BJ (cell line): Measurements from ENCODE around the gene STH. TPM values are rescaled to one million over a fixed set of nuclear protein-coding genes. Genes with fewer than 3 reads are reported as not detected.

Experiments
- CTCF ChIA-PET: fragments of 350-600 bp; formaldehyde crosslinking; extraction: SDS; loops from one replicate; lab custom pipeline; 2021; ENCODE audit warnings: antibody characterized with exemption, inconsistent platforms; lab: Yijun Ruan, JAX
- POLR2A ChIA-PET: fragments of 300-600 bp; sonication (Branson Sonifier 250); formaldehyde crosslinking; extraction: SDS; loops from one replicate; lab custom pipeline; 2021; ENCODE audit warnings: antibody characterized with exemption; lab: Charles Lee
- DNase-seq: peaks from one replicate; pipeline ENCODE4 v3.0.0-alpha.2; 2011; ENCODE audit warnings: low read depth
- H3K27me3 ChIP-seq: 2 replicates; pipeline ENCODE4 v1.6.0; 2011; ENCODE audit warnings: low read length; ENCODE audit not compliant: control insufficient read depth, insufficient read depth
- H3K36me3 ChIP-seq: 2 replicates; pipeline ENCODE4 v1.5.1; 2011; ENCODE audit warnings: low read length; ENCODE audit not compliant: control insufficient read depth, insufficient read depth
- H3K4me3 ChIP-seq: 2 replicates; pipeline ENCODE4 v1.5.1; 2011; ENCODE audit warnings: low read depth, mild to moderate bottlenecking, control low read depth, low read length
- polyA plus RNA-seq: library from polyadenylated mRNA; depleted of rRNA; stranded (reverse); fragments of >200 nt; gene quantifications from 2 replicates; pipeline ENCODE4 v1.2.3, GENCODE V29; 2011
- TF ChIP-seq, protein P1 (sequence below): IDR thresholded peaks from 2 replicates; pipeline ENCODE4 v1.5.1; 2011; ENCODE audit warnings: low read depth, mild to moderate bottlenecking, control low read depth, inconsistent platforms, low read length, moderate library complexity; ENCODE audit not compliant: insufficient read depth

The STH gene
- polyA plus RNA-seq, 1 experiment, result not detected

DNA sequence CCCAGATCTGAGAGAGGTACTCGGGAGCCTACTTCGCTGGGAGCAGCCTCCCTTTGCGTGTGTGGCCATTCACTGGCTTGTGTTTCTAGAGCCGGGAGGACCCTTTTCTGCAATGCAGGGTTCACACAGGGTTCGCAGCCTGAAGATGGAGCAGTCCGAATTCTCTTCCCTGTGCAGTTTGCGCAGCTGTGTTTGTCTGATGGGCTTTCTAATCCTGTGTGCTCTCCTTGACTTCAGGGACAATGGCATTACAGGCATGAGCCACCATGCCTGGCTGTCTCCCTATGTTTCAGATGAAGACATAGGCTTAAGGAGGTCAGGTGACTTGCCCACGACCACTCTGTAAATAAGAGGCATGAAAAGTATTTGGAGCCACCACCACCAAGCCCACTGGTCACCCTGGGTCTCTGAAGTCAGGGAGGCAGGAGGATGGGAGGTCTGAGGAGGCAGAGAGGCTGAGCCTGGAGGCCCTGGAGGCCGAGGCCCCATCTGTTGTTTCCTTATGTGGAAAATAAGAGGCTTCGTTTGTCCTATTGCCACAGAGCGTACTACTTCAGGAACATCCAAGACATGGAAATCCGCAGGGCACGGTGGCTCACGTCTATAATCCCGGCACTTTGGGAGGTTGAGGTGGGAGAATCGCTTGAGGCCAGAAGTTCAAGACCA is 5.0 kb upstream of the STH start:
- POLR2A ChIA-PET, result no interaction called here
- TF ChIP-seq, protein P1, sequence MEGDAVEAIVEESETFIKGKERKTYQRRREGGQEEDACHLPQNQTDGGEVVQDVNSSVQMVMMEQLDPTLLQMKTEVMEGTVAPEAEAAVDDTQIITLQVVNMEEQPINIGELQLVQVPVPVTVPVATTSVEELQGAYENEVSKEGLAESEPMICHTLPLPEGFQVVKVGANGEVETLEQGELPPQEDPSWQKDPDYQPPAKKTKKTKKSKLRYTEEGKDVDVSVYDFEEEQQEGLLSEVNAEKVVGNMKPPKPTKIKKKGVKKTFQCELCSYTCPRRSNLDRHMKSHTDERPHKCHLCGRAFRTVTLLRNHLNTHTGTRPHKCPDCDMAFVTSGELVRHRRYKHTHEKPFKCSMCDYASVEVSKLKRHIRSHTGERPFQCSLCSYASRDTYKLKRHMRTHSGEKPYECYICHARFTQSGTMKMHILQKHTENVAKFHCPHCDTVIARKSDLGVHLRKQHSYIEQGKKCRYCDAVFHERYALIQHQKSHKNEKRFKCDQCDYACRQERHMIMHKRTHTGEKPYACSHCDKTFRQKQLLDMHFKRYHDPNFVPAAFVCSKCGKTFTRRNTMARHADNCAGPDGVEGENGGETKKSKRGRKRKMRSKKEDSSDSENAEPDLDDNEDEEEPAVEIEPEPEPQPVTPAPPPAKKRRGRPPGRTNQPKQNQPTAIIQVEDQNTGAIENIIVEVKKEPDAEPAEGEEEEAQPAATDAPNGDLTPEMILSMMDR, result no peak
- H3K36me3 ChIP-seq, result no peaks in the 10 kb centered on the region
- no peaks in the 10 kb centered on the region for H3K27me3 ChIP-seq
- CTCF ChIA-PET, result interaction anchor here (0.6 kb wide), 1 partner anchor 17 kb away, joined by 3 read pairs; no protein-coding TSS in a partner anchor
- H3K4me3 ChIP-seq, result no peak overlapping the region
- no peak for DNase-seq

DNA sequence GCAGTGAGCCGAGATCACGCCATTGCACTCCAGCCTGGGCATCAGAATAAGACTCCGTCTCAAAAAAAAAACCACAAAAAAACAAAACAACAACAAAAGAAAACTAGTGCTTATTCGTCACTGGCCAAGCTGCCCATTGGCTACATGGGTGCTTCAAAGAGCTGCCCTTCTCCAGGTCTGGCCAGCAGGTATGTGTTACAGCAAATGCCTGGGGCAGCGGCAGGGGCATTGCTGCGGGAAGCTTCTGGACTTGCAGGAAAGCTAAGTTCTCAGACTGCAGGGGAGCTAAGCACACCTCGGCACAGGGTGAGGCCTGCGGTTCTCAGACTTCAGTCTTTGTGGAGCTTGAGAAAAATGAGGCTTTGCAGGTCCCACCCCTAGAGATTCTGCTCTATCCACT is 4.1 kb upstream of the STH start:
- H3K27me3 ChIP-seq, result no peaks in the 10 kb centered on the region
- H3K36me3 ChIP-seq, result no peaks in the 10 kb centered on the region
- TF ChIP-seq, protein P1, result no peak
- ChIA-PET POLR2A (no interaction called here), CTCF (interaction anchor here (1.7 kb wide), 1 partner anchor 10 kb away, joined by 3 read pairs; no protein-coding TSS in a partner anchor)
- H3K4me3 ChIP-seq, result no peak overlapping the region
- DNase-seq, result no peak

DNA sequence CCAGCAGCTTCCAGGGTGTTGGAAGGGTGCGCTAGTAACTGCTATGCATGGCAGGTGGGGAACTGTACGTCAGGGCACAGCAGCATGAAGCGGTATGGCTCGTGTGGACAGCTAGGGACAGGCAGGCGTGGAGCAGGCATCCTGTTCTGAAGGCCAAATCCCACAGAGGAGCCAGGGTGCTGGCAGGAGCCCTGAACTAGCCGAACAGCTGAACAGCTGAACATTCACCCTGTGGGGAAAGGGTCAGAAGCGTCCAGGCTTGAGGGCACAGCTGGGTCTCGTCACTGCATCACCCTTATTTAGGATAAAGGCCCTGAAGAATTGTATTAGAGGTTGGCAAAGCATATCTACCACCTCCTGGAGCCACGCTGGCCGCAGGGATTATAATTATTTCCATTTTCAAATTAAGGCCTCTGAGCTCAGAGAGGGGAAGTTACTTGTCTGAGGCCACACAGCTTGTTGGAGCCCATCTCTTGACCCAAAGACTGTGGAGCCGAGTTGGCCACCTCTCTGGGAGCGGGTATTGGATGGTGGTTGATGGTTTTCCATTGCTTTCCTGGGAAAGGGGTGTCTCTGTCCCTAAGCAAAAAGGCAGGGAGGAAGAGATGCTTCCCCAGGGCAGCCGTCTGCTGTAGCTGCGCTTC is 3.3 kb upstream of the STH start:
- ChIA-PET POLR2A (no interaction called here), CTCF (interaction anchor here (1.7 kb wide), 1 partner anchor 9 kb away, joined by 3 read pairs; no protein-coding TSS in a partner anchor)
- TF ChIP-seq, protein P1, result no peak
- no peak overlapping the region for H3K4me3 ChIP-seq
- H3K27me3 ChIP-seq, result no peaks in the 10 kb centered on the region
- DNase-seq, result no peak
- no peaks in the 10 kb centered on the region for H3K36me3 ChIP-seq

DNA sequence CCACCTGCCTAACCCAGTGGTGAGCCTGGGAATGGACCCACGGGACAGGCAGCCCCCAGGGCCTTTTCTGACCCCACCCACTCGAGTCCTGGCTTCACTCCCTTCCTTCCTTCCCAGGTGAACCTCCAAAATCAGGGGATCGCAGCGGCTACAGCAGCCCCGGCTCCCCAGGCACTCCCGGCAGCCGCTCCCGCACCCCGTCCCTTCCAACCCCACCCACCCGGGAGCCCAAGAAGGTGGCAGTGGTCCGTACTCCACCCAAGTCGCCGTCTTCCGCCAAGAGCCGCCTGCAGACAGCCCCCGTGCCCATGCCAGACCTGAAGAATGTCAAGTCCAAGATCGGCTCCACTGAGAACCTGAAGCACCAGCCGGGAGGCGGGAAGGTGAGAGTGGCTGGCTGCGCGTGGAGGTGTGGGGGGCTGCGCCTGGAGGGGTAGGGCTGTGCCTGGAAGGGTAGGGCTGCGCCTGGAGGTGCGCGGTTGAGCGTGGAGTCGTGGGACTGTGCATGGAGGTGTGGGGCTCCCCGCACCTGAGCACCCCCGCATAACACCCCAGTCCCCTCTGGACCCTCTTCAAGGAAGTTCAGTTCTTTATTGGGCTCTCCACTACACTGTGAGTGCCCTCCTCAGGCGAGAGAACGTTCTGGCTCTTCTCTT is 2.6 kb upstream of the STH start:
- no peaks in the 10 kb centered on the region for H3K36me3 ChIP-seq
- no peak for DNase-seq
- POLR2A ChIA-PET, result no interaction called here
- CTCF ChIA-PET, result interaction anchor here (1.7 kb wide), 1 partner anchor 9 kb away, joined by 3 read pairs; no protein-coding TSS in a partner anchor
- TF ChIP-seq, protein P1, result no peak
- H3K27me3 ChIP-seq, result no peaks in the 10 kb centered on the region
- H3K4me3 ChIP-seq, result no peak overlapping the region

DNA sequence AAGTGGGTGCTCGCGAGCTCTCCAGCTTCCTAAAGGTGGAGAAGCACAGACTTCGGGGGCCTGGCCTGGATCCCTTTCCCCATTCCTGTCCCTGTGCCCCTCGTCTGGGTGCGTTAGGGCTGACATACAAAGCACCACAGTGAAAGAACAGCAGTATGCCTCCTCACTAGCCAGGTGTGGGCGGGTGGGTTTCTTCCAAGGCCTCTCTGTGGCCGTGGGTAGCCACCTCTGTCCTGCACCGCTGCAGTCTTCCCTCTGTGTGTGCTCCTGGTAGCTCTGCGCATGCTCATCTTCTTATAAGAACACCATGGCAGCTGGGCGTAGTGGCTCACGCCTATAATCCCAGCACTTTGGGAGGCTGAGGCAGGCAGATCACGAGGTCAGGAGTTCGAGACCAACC is 1.9 kb upstream of the STH start:
- Histone ChIP-seq H3K27me3 (no peaks in the 10 kb centered on the region), H3K4me3 (no peak overlapping the region), H3K36me3 (no peaks in the 10 kb centered on the region)
- no peak for DNase-seq
- ChIA-PET CTCF (interaction anchor here (0.7 to 1.6 kb wide), 3 partner anchors 8 to 280 kb away, joined by 3 to 4 read pairs (median 3); no protein-coding TSS in a partner anchor), POLR2A (no interaction called here)
- TF ChIP-seq, protein P1, result no peak
